SK-N-SH (cell line): ENCODE measurements around the gene TRIM44. TPM values are rescaled to one million over a fixed set of nuclear protein-coding genes. Genes with fewer than 3 reads are reported as not detected.

Source experiments
- CTCF ChIA-PET: fragments of 300-600, 350-600 bp; formaldehyde crosslinking; extraction: SDS; loops from one replicate; lab custom pipeline; 2021; lab: Yijun Ruan, JAX
- POLR2A ChIA-PET: fragments of 350-600 bp; sonication (Branson Sonifier 250); formaldehyde crosslinking; extraction: SDS; loops from one replicate; lab custom pipeline; 2020; ENCODE audit warnings: antibody characterized with exemption, inconsistent platforms; lab: Yijun Ruan, JAX
- DNase-seq: peaks from one replicate; pipeline ENCODE4 v3.0.0; 2012
- H2AFZ ChIP-seq: fragments of 200-600 bp; sonication (generic); 2 replicates; pipeline ENCODE4 v1.8.1; 2016; ENCODE audit warnings: antibody characterized with exemption, mild to moderate bottlenecking, low read depth
- H3F3A ChIP-seq: fragments of 200-600 bp; sonication (generic); replicated peaks from 2 replicates; pipeline ENCODE3; 2016; ENCODE audit warnings: antibody characterized with exemption, mild to moderate bottlenecking; ENCODE audit not compliant: insufficient read depth
- H3K27ac ChIP-seq, 2 experiments: fragments of 200-500 bp in 1 of 2; fragments of 200-600 bp in 1 of 2; sonication (Bioruptor generic) in 1 of 2; sonication (generic), shearing (Covaris generic) in 1 of 2; 2 replicates each; pipeline versions ENCODE4 v1.5.1 to v1.6.1; 2014 to 2016; ENCODE audit warnings: low read depth in 2 of 2, inconsistent platforms in 1 of 2, low read length in 1 of 2, mild to moderate bottlenecking in 1 of 2, mixed read lengths in 1 of 2
- H3K27me3 ChIP-seq: fragments of 200-600 bp; sonication (generic), shearing (Covaris generic); 2 replicates; pipeline ENCODE4 v1.6.1; 2016; ENCODE audit warnings: mixed run types; ENCODE audit not compliant: insufficient read depth
- H3K36me3 ChIP-seq, 2 experiments: fragments of 200-500 bp in 1 of 2; fragments of 200-600 bp in 1 of 2; sonication (Bioruptor generic) in 1 of 2; sonication (generic) in 1 of 2; replicated peaks in 1 of 2; 2 replicates each; pipeline versions ENCODE3 to v1.5.1; 2014 to 2016; ENCODE audit warnings: low read length in 1 of 2, mild to moderate bottlenecking in 1 of 2; ENCODE audit not compliant: insufficient read depth in 2 of 2, control insufficient read depth in 1 of 2
- H3K4me1 ChIP-seq, 2 experiments: fragments of 200-500 bp in 1 of 2; fragments of 200-600 bp in 1 of 2; sonication (Bioruptor generic) in 1 of 2; sonication (generic), shearing (Covaris generic) in 1 of 2; 2 replicates each; pipeline versions ENCODE4 v1.5.1 to v1.6.1; 2014 to 2016; ENCODE audit warnings: low read depth in 1 of 2, low read length in 1 of 2, mixed run types in 1 of 2; ENCODE audit not compliant: insufficient read depth in 2 of 2, control insufficient read depth in 1 of 2
- H3K4me2 ChIP-seq: fragments of 200-600 bp; sonication (generic), shearing (Covaris generic); 2 replicates; pipeline ENCODE4 v1.6.1; 2017; ENCODE audit warnings: mixed run types
- H3K4me3 ChIP-seq, 2 experiments: fragments of 200-500 bp in 1 of 2; fragments of 200-600 bp in 1 of 2; sonication (Bioruptor generic) in 1 of 2; sonication (generic), shearing (Covaris generic) in 1 of 2; 2 replicates each; pipeline versions ENCODE4 v1.5.1 to v1.8.1; 2014 to 2016; ENCODE audit warnings: low read depth in 2 of 2, inconsistent platforms in 1 of 2, low read length in 1 of 2, mild to moderate bottlenecking in 1 of 2, mixed read lengths in 1 of 2, moderate library complexity in 1 of 2
- H3K79me2 ChIP-seq: fragments of 200-600 bp; sonication (generic); 2 replicates; pipeline ENCODE4 v1.8.1; 2017; ENCODE audit warnings: mild to moderate bottlenecking; ENCODE audit not compliant: insufficient read depth
- H3K9ac ChIP-seq: fragments of 200-600 bp; sonication (generic); 2 replicates; pipeline ENCODE4 v1.6.1; 2017; ENCODE audit warnings: mixed run types
- H3K9me2 ChIP-seq: fragments of 200-600 bp; sonication (generic); 2 replicates; pipeline ENCODE4 v1.6.1; 2017; ENCODE audit warnings: mixed run types
- H3K9me3 ChIP-seq: fragments of 200-600 bp; sonication (generic); 2 replicates; pipeline ENCODE4 v1.6.1; 2017; ENCODE audit warnings: mixed run types, mild to moderate bottlenecking, moderate library complexity
- H4K20me1 ChIP-seq: fragments of 200-600 bp; sonication (generic); 2 replicates; pipeline ENCODE4 v1.6.1; 2017; ENCODE audit warnings: mild to moderate bottlenecking, mixed run types; ENCODE audit not compliant: insufficient read depth
- CTCF ChIP-seq: fragments of 200-600 bp; sonication (generic); IDR thresholded peaks from 2 replicates; pipeline ENCODE4 v1.6.1; 2017; ENCODE audit warnings: antibody characterized with exemption, mild to moderate bottlenecking, moderate library complexity
- EP300 ChIP-seq, 2 experiments: IDR thresholded peaks; 2 replicates each; pipeline versions ENCODE4 v1.4.0 to v1.6.1; 2012; ENCODE audit warnings: borderline replicate concordance in 1 of 2, low read depth in 1 of 2, low read length in 1 of 2
- FOXJ3 ChIP-seq: sonication (generic); formaldehyde crosslinking; IDR thresholded peaks from 2 replicates; pipeline ENCODE4 v1.5.1; 2020; ENCODE audit warnings: mild to moderate bottlenecking, missing genetic modification reagents
- FOXM1 ChIP-seq: IDR thresholded peaks from 2 replicates; pipeline ENCODE4 v1.4.0; 2012; ENCODE audit warnings: low read depth, mild to moderate bottlenecking
- GATA2 ChIP-seq: sonication (generic); formaldehyde crosslinking; IDR thresholded peaks from 2 replicates; pipeline ENCODE4 v1.5.0; 2020; ENCODE audit warnings: mild to moderate bottlenecking, missing genetic modification reagents
- JUND ChIP-seq: IDR thresholded peaks from 2 replicates; pipeline ENCODE4 v1.4.0; 2012
- MEF2A ChIP-seq: IDR thresholded peaks from 2 replicates; pipeline ENCODE4 v1.4.0; 2012; ENCODE audit warnings: low read depth, borderline replicate concordance
- MXI1 ChIP-seq: IDR thresholded peaks from 2 replicates; pipeline ENCODE4 v1.6.1; 2012; ENCODE audit warnings: mild to moderate bottlenecking, low read depth, low read length, improper control_type of control experiment
- RCOR1 ChIP-seq: fragments of 150-350 bp; IDR thresholded peaks from 2 replicates; pipeline ENCODE4 v1.6.1; 2017; ENCODE audit warnings: antibody characterized with exemption, low read length
- SIN3A ChIP-seq: IDR thresholded peaks from 2 replicates; pipeline ENCODE4 v1.6.1; 2012; ENCODE audit warnings: low read depth, mild to moderate bottlenecking, low read length, moderate library complexity, borderline replicate concordance
- TAF1 ChIP-seq: IDR thresholded peaks from 2 replicates; pipeline ENCODE4 v1.6.1; 2012; ENCODE audit warnings: low read depth, mild to moderate bottlenecking, low read length, moderate library complexity, borderline replicate concordance
- TCF12 ChIP-seq: IDR thresholded peaks from 2 replicates; pipeline ENCODE4 v1.4.0; 2012
- YY1 ChIP-seq: IDR thresholded peaks from 2 replicates; pipeline ENCODE4 v1.4.0; 2012; ENCODE audit warnings: low read depth, mild to moderate bottlenecking
- ZBTB33 ChIP-seq: IDR thresholded peaks from 2 replicates; pipeline ENCODE4 v1.4.0; 2012; ENCODE audit warnings: low read depth, borderline replicate concordance
- WGBS: methylation state at CpG from one replicate; pipeline ENCODE4 v1.1.6; 2017; ENCODE audit warnings: low lambda C conversion rate; 5-methylcytosine and 5-hydroxymethylcytosine counted together
- polyA plus RNA-seq, 3 experiments: library from polyadenylated mRNA; depleted of rRNA; stranded (reverse); fragments of >200 nt; gene quantifications; 2 replicates each; pipeline ENCODE4 v1.2.3, GENCODE V29; 2012
- TF ChIP-seq, protein P1 (sequence below): IDR thresholded peaks from 2 replicates; pipeline ENCODE4 v1.6.1; 2012; ENCODE audit warnings: mild to moderate bottlenecking, low read depth, low read length, moderate library complexity

The TRIM44 gene
- polyA plus RNA-seq, 1 of the 3 experiments (the other 2 are of a cell fraction), result 34.1 TPM

DNA sequence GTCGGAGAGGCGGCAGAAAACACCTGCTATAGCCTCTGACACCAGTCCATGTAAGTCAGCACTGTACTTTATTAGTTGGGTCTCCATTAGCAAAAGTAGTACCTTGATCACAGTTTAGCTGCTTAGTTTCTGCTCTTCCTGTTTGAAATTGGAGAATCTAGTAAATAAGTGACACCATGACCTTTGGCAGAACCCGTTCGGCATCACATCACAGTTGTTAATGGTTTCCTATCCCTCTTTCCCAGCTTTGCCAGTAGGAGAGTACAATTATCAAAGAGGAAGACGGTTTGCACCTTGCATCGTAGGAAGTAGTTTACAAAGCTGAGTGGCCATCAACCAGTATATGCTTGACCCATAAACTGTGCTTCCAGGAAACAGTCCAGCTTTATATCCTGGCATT, 101.8 kb downstream of the TRIM44 start:
- H4K20me1 ChIP-seq, result no peaks in the 10 kb centered on the region; the same call in 1 of the 2 replicates
- no peaks in the 10 kb centered on the region for H3K9me3 ChIP-seq
- no peak for DNase-seq
- H3K4me2 ChIP-seq, result no peak overlapping the region
- no peak overlapping the region for H3K4me3 ChIP-seq
- no peaks in the 10 kb centered on the region for H3F3A ChIP-seq
- H3K27me3 ChIP-seq, result no peaks in the 10 kb centered on the region
- no peaks in the 10 kb centered on the region for H3K36me3 ChIP-seq
- TF ChIP-seq RCOR1, result no peak
- no peak for TF ChIP-seq SIN3A
- TF ChIP-seq TAF1, result no peak
- no peak for TF ChIP-seq JUND
- no peak for TF ChIP-seq GATA2 (CRISPR knock-in tag)
- no peak for TF ChIP-seq CTCF
- TF ChIP-seq YY1, result no peak
- no peak for TF ChIP-seq FOXM1
- TF ChIP-seq MEF2A, result no peak
- no peak for TF ChIP-seq ZBTB33
- TF ChIP-seq, protein P1, sequence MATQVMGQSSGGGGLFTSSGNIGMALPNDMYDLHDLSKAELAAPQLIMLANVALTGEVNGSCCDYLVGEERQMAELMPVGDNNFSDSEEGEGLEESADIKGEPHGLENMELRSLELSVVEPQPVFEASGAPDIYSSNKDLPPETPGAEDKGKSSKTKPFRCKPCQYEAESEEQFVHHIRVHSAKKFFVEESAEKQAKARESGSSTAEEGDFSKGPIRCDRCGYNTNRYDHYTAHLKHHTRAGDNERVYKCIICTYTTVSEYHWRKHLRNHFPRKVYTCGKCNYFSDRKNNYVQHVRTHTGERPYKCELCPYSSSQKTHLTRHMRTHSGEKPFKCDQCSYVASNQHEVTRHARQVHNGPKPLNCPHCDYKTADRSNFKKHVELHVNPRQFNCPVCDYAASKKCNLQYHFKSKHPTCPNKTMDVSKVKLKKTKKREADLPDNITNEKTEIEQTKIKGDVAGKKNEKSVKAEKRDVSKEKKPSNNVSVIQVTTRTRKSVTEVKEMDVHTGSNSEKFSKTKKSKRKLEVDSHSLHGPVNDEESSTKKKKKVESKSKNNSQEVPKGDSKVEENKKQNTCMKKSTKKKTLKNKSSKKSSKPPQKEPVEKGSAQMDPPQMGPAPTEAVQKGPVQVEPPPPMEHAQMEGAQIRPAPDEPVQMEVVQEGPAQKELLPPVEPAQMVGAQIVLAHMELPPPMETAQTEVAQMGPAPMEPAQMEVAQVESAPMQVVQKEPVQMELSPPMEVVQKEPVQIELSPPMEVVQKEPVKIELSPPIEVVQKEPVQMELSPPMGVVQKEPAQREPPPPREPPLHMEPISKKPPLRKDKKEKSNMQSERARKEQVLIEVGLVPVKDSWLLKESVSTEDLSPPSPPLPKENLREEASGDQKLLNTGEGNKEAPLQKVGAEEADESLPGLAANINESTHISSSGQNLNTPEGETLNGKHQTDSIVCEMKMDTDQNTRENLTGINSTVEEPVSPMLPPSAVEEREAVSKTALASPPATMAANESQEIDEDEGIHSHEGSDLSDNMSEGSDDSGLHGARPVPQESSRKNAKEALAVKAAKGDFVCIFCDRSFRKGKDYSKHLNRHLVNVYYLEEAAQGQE, result no peak
- no peak for TF ChIP-seq MXI1
- TF ChIP-seq TCF12, result no peak
- no peak for TF ChIP-seq EP300 (IDR thresholded peaks at IDR 0.05; ENCODE audit: borderline replicate concordance in 1 of 2, low read depth in 1 of 2, low read length in 1 of 2)
- no peak for TF ChIP-seq FOXJ3 (CRISPR knock-in tag)
- H3K79me2 ChIP-seq, result peaks cover 14% of the 10 kb centered on the region; the same call in 1 of the 2 replicates
- no peak overlapping the region for H3K27ac ChIP-seq
- POLR2A ChIA-PET, result no interaction called here
- 99% methylated on average over 6 of the region's 6 CpGs for WGBS
- CTCF ChIA-PET, result interaction anchor here (1.3 kb wide), 1 partner anchor 57 kb away, joined by 3 read pairs; no protein-coding TSS in a partner anchor
- H2AFZ ChIP-seq, result no peak overlapping the region
- no peak overlapping the region for H3K9ac ChIP-seq
- H3K9me2 ChIP-seq, result no peaks in the 10 kb centered on the region
- H3K4me1 ChIP-seq, result peaks cover 2 to 5% of the 10 kb centered on the region in 2 experiments; a peak in 1 of 4 replicates
